OCI-LY1 (cell line): ENCODE results near the gene JMJD1C.

Experiments
- CTCF ChIP-seq: fragments of 200-600 bp; sonication (generic), shearing (Covaris generic); IDR thresholded peaks from 2 replicates; pipeline ENCODE4 v1.5.1; 2017; ENCODE audit warnings: mild to moderate bottlenecking, antibody characterized with exemption, low read length, moderate library complexity, mixed read lengths
- EZH2 ChIP-seq: fragments of 200-600 bp; sonication (generic), shearing (Covaris generic); IDR thresholded peaks from 2 replicates; pipeline ENCODE4 v1.8.0; 2017; ENCODE audit warnings: borderline replicate concordance, mixed run types, mild to moderate bottlenecking, antibody characterized with exemption, low read length, moderate library complexity, mixed read lengths

- TF ChIP-seq CTCF (no peak), EZH2 (no peak)
Observed at GRCh38 chr10:63261496-63261895, 204.3 kb downstream of the JMJD1C start.
